Panc1 (cell line): Measurements from ENCODE around the gene VAC14. TPM values are rescaled to one million over a fixed set of nuclear protein-coding genes. Genes with fewer than 3 reads are reported as not detected.

Experiments
- ATAC-seq: fragments of 200-7000 bp; cut with Tn5 transposase; 2 replicates; pipeline ENCODE4 v1.9.1; 2020; ENCODE audit warnings: mild to moderate bottlenecking, moderate library complexity
- BruUV-seq: library from RNA; stranded (reverse); fragments of 400-500 nt; replicated peaks from 2 replicates; lab custom pipeline; 2021; lab: Mats Ljungman, UMichigan
- CTCF ChIA-PET: fragments of 300-600 bp; sonication (Branson Sonifier 250); formaldehyde crosslinking; loops from one replicate; lab custom pipeline; 2022; ENCODE audit warnings: antibody characterized with exemption; lab: Charles Lee
- POLR2A ChIA-PET: fragments of 300-600 bp; sonication (Branson Sonifier 250); formaldehyde crosslinking; loops from one replicate; lab custom pipeline; 2022; ENCODE audit warnings: antibody characterized with exemption; lab: Charles Lee
- DNase-seq: peaks from one replicate; pipeline ENCODE4 v3.0.0-alpha.2; 2010; ENCODE audit warnings: low read depth, low spot score
- H3K27ac ChIP-seq: 2 replicates; pipeline ENCODE4 v1.5.1; 2011; ENCODE audit warnings: mild to moderate bottlenecking, low read length, inconsistent platforms
- H3K27me3 ChIP-seq: fragments of 200-500 bp; sonication (Bioruptor generic); 2 replicates; pipeline ENCODE4 v1.6.0; 2014; ENCODE audit warnings: low read length, inconsistent platforms; ENCODE audit not compliant: control insufficient read depth, insufficient read depth
- H3K36me3 ChIP-seq: fragments of 200-500 bp; sonication (Bioruptor generic); 2 replicates; pipeline ENCODE4 v1.5.1; 2014; ENCODE audit warnings: inconsistent platforms, mild to moderate bottlenecking, low read length, moderate library complexity; ENCODE audit not compliant: control insufficient read depth, insufficient read depth
- H3K4me1 ChIP-seq: 2 replicates; pipeline ENCODE4 v1.5.1; 2011; ENCODE audit warnings: inconsistent platforms, mild to moderate bottlenecking, low read length, moderate library complexity; ENCODE audit not compliant: control insufficient read depth, insufficient read depth
- H3K4me3 ChIP-seq, 2 experiments: 2 replicates each; pipeline ENCODE4 v1.5.1; 2011 to 2012; ENCODE audit warnings: low read depth in 2 of 2, low read length in 2 of 2, mild to moderate bottlenecking in 2 of 2, inconsistent platforms in 1 of 2, moderate library complexity in 1 of 2
- H3K9me3 ChIP-seq: fragments of 200-500 bp; sonication (Bioruptor generic); 2 replicates; pipeline ENCODE4 v1.5.1; 2014; ENCODE audit warnings: low read depth, mild to moderate bottlenecking, inconsistent platforms, low read length, moderate library complexity; ENCODE audit not compliant: control insufficient read depth, insufficient read depth
- CTCF ChIP-seq: fragments of 450-650 bp; IDR thresholded peaks from 2 replicates; pipeline ENCODE4 v1.5.1; 2017; ENCODE audit warnings: mild to moderate bottlenecking
- POLR2AphosphoS5 ChIP-seq: IDR thresholded peaks from 2 replicates; pipeline ENCODE4 v1.6.1; 2012; ENCODE audit warnings: mild to moderate bottlenecking, low read depth, low read length, moderate library complexity
- REST ChIP-seq, 2 experiments: IDR thresholded peaks; 2 replicates each; pipeline ENCODE4 v1.6.1; 2011 to 2012; ENCODE audit warnings: low read depth in 2 of 2, control low read depth in 1 of 2, low read length in 1 of 2, mild to moderate bottlenecking in 1 of 2, moderate library complexity in 1 of 2; ENCODE audit not compliant: insufficient read depth in 1 of 2
- SIN3A ChIP-seq: IDR thresholded peaks from 2 replicates; pipeline ENCODE4 v1.6.1; 2012; ENCODE audit warnings: low read depth, mild to moderate bottlenecking, low read length, moderate library complexity, borderline replicate concordance; ENCODE audit not compliant: insufficient read depth
- TCF7L2 ChIP-seq: IDR thresholded peaks from 2 replicates; pipeline ENCODE4 v1.6.1; 2011; ENCODE audit warnings: mild to moderate bottlenecking, low read depth, low read length, inconsistent platforms
- in situ Hi-C: cut with HindIII; loops from 2 replicates; pipeline ENCODE4 v1.10.0; 2016; ENCODE audit warnings: low sequenced_read_pairs, low pct_unique_long_range_greater_than_20kb
- intact Hi-C: fragments of 100-400 bp; cut with micrococcal nuclease; formaldehyde crosslinking; loops from one replicate; pipeline ENCODE4 v1.10.0; 2022; ENCODE audit not compliant: unreplicated experiment
- total RNA-seq: library from RNA; stranded (reverse); gene quantifications from one replicate; pipeline ENCODE4 v1.2.1, GENCODE V29; 2021; ENCODE audit not compliant: unreplicated experiment

Gene VAC14
- total RNA-seq, 1 experiment from 2014 or later, result 37.9 TPM

DNA sequence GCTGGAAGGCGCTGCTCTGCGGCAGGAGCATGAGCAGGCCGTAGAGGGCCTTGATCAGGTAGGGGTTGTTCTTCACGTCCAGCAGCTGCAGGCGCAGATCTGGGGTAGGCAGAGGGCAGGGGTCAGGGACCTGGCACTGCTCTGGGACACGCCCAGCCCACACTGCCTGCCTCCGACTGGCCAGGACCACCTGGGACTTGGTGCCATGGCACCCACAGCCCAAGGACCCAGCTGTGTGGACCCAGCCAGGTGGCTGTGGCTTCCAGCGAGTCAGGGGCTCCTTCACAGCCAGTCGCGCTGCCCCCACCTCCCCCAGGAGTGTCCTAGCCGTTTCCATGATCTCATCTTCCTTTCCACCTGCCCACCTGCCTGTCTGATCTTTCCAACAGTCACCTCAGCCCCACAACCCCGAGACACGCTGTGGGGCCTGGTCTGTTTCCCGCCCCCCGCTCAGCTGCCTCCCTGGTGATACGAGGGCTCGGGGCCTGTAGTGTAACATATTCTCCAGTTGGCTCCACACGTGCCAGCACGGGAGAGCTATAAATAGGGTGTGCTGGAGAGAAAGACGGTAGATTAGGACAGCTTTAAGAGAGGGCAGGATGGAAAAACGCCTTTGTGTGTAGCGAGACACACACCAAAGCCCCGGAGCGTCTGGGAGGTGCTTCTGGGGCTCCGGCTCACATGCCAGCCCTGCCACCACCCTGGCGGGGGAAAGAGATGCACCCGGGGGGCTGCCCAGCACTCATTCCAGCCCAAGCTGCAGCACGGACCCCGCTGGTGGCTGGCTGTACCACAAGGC is 107.9 kb downstream of the VAC14 start:
- Histone ChIP-seq H3K36me3 (no peaks in the 10 kb centered on the region), H3K27me3 (no peaks in the 10 kb centered on the region), H3K9me3 (no peaks in the 10 kb centered on the region), H3K4me1 (peaks cover 40% of the 10 kb centered on the region), H3K4me3 (no peak overlapping the region), H3K27ac (peak overlapping the region; percentile 68)
- no TSS peak for BruUV-seq
- intact Hi-C loops (no loop called here), in situ Hi-C loops (no loop called here)
- no peak for ATAC-seq
- no peak for TF ChIP-seq TCF7L2
- TF ChIP-seq POLR2AphosphoS5, result no peak
- TF ChIP-seq REST (IDR thresholded peaks at IDR 0.05; ENCODE audit: insufficient read depth in 1 of 2, low read depth in 2 of 2, low read length in 1 of 2), result no peak
- TF ChIP-seq CTCF, result no peak
- TF ChIP-seq SIN3A, result no peak
- ChIA-PET POLR2A (interaction anchor here (0.6 kb wide), 1 partner anchor 38 kb away, joined by 4 read pairs; no protein-coding TSS in a partner anchor), CTCF (no interaction called here)
- DNase-seq, result no peak

GRCh38 chr16:70692130-70692872 is 108.7 kb downstream of the VAC14 start:
- in situ Hi-C loops, result no loop called here
- Histone ChIP-seq H3K9me3 (no peaks in the 10 kb centered on the region), H3K27ac (peak overlapping the region; percentile 48), H3K36me3 (no peaks in the 10 kb centered on the region), H3K27me3 (no peaks in the 10 kb centered on the region), H3K4me3 (no peak overlapping the region), H3K4me1 (peaks cover 48% of the 10 kb centered on the region)
- no TSS peak for BruUV-seq
- ChIA-PET CTCF (no interaction called here), POLR2A (interaction anchor here (0.6 kb wide), 1 partner anchor 37 kb away, joined by 4 read pairs; no protein-coding TSS in a partner anchor)
- intact Hi-C loops, result no loop called here
- DNase-seq (no peak), ATAC-seq (no peak)
- TF ChIP-seq TCF7L2, result no peak
- TF ChIP-seq POLR2AphosphoS5, result no peak
- TF ChIP-seq REST (IDR thresholded peaks at IDR 0.05; ENCODE audit: insufficient read depth in 1 of 2, low read depth in 2 of 2, low read length in 1 of 2), result no peak
- TF ChIP-seq CTCF, result no peak
- TF ChIP-seq SIN3A, result no peak
